SU-DHL-6 (cell line): ENCODE results near the gene ADPRHL1.

Experiments
- EZH2phosphoT487 ChIP-seq: fragments of 200-600 bp; sonication (generic), shearing (Covaris generic); conservative IDR thresholded peaks from 2 replicates; pipeline ENCODE4 v1.6.1; 2018; ENCODE audit warnings: mild to moderate bottlenecking, antibody characterized with exemption, low read length, moderate library complexity, mixed read lengths
- TF ChIP-seq, protein P1 (sequence below): fragments of 200-600 bp; sonication (generic); IDR thresholded peaks from one replicate; pipeline ENCODE4 v1.5.1; 2017; ENCODE audit warnings: antibody characterized with exemption, mild to moderate bottlenecking, low read length, moderate library complexity; ENCODE audit not compliant: insufficient read depth, poor library complexity, severe bottlenecking

DNA sequence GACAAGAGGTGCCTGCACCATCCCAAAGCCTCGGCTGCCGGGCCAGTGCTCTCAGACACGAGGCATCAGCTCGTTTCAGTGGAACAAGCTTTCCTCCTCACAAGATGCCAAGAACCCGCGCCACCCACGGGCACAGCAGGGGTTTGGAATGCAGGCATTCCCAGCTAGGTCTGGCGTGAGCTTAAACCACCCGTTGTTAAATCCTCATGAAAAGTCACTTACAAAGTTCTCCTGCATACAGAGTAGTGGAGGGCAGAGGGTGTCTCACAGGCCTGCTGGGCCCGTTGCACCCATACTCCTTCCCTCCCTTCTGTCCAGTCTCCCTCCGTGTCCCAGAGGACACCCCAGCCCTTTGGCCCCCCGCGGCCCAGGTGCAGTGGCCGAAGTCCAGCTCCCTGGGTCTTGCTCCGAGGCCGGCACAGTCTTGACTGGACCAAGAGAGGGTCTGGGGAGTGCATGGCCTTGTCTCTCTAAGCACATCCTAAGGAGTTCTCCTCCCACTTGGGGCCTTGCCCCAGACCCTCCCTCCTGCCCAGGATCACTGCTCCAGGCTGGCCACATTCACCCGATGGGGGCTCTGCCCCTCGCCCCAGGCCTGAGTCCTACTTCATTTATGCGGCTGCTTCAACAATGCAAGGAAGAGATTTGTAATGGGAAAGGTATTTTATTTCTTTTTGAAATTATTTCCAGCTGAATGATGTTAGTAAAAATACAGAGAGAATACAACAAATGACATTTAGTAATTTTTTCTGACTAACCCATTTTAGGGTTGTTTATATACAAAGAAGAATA lies 54.1 kb downstream of the ADPRHL1 start:
- TF ChIP-seq, protein P1, sequence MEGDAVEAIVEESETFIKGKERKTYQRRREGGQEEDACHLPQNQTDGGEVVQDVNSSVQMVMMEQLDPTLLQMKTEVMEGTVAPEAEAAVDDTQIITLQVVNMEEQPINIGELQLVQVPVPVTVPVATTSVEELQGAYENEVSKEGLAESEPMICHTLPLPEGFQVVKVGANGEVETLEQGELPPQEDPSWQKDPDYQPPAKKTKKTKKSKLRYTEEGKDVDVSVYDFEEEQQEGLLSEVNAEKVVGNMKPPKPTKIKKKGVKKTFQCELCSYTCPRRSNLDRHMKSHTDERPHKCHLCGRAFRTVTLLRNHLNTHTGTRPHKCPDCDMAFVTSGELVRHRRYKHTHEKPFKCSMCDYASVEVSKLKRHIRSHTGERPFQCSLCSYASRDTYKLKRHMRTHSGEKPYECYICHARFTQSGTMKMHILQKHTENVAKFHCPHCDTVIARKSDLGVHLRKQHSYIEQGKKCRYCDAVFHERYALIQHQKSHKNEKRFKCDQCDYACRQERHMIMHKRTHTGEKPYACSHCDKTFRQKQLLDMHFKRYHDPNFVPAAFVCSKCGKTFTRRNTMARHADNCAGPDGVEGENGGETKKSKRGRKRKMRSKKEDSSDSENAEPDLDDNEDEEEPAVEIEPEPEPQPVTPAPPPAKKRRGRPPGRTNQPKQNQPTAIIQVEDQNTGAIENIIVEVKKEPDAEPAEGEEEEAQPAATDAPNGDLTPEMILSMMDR, result no peak
- no peak for TF ChIP-seq EZH2phosphoT487
